PC-9 (cell line): ENCODE data around the gene NPHS1.

Source experiments
- CTCF ChIP-seq: fragments of 200-600 bp; sonication (generic); conservative IDR thresholded peaks from 2 replicates; pipeline ENCODE4 v1.6.1; 2017; ENCODE audit warnings: mixed run types, antibody characterized with exemption, mild to moderate bottlenecking, moderate library complexity
- EZH2 ChIP-seq: fragments of 200-600 bp; sonication (generic); IDR thresholded peaks from 2 replicates; pipeline ENCODE4 v1.8.0; 2017; ENCODE audit warnings: antibody characterized with exemption, low read depth

GRCh38 chr19:35786299-35787160 is 65.8 kb downstream of the NPHS1 start:
- TF ChIP-seq CTCF: no peak
- no peak for TF ChIP-seq EZH2
